CD14-positive monocyte (primary cell): ENCODE data around the gene PDE4DIP. TPM values are rescaled to one million over a fixed set of nuclear protein-coding genes. Genes with fewer than 3 reads are reported as not detected.
"Not testable (repeated sequence)": the region's sequence is repeated elsewhere in the genome, so short reads cannot be mapped to it uniquely, and the experiment has no call there.

ENCODE experiments used
- DNase-seq, 3 donors: peaks; one replicate each; pipeline ENCODE4 v3.0.0-alpha.2; 2011 to 2022
- H2AFZ ChIP-seq: 2 replicates; pipeline ENCODE4 v1.6.0; 2012; ENCODE audit warnings: mild to moderate bottlenecking, low read depth, low read length, inconsistent platforms; ENCODE audit not compliant: insufficient read depth, poor library complexity, severe bottlenecking
- H3K27ac ChIP-seq, 2 donors: 1 replicate in 1 of 2; 2 replicates in 1 of 2; pipeline ENCODE4 v1.5.1; 2012 to 2013; ENCODE audit warnings: low read length in 2 of 2, control low read depth in 1 of 2, inconsistent platforms in 1 of 2, low read depth in 1 of 2, mild to moderate bottlenecking in 1 of 2
- H3K27me3 ChIP-seq, 2 donors: one replicate each; pipeline versions ENCODE4 v1.6.0 to v1.6.1; 2011 to 2013; ENCODE audit warnings: low read length in 2 of 2; ENCODE audit not compliant: control insufficient read depth in 2 of 2, insufficient read depth in 2 of 2
- H3K36me3 ChIP-seq, 2 donors: replicated peaks in 1 of 2; 1 replicate in 1 of 2; 2 replicates in 1 of 2; pipeline versions ENCODE4 v1.5.1 to v1.6.1; 2012 to 2013; ENCODE audit warnings: low read length in 2 of 2, control low read depth in 1 of 2, inconsistent platforms in 1 of 2, mild to moderate bottlenecking in 1 of 2; ENCODE audit not compliant: insufficient read depth in 2 of 2, control insufficient read depth in 1 of 2
- H3K4me1 ChIP-seq, 2 donors: 1 replicate in 1 of 2; 2 replicates in 1 of 2; pipeline versions ENCODE4 v1.5.1 to v1.6.1; 2012 to 2013; ENCODE audit warnings: low read length in 2 of 2, control low read depth in 1 of 2, inconsistent platforms in 1 of 2, mild to moderate bottlenecking in 1 of 2, moderate library complexity in 1 of 2; ENCODE audit not compliant: insufficient read depth in 2 of 2, control insufficient read depth in 1 of 2
- H3K4me2 ChIP-seq: replicated peaks from 2 replicates; pipeline ENCODE3; 2012; ENCODE audit warnings: low read length, moderate library complexity, mild to moderate bottlenecking; ENCODE audit not compliant: poor library complexity, severe bottlenecking; ENCODE audit errors: extremely low read depth
- H3K4me3 ChIP-seq, 3 experiments: fragments of 200-600 bp in 1 of 3; sonication (generic) in 1 of 3; replicated peaks in 1 of 3; 1 replicate in 2 of 3; 2 replicates in 1 of 3; pipeline ENCODE4 v1.5.1; 2011 to 2013; ENCODE audit warnings: low read length in 3 of 3, mild to moderate bottlenecking in 3 of 3, control low read depth in 2 of 3, low read depth in 2 of 3, inconsistent platforms in 1 of 3, moderate library complexity in 1 of 3
- H3K79me2 ChIP-seq: 2 replicates; pipeline ENCODE4 v1.6.0; 2012; ENCODE audit warnings: mild to moderate bottlenecking, control low read depth, inconsistent platforms, low read length, moderate library complexity; ENCODE audit not compliant: insufficient read depth
- H3K9ac ChIP-seq: 2 replicates; pipeline ENCODE4 v1.6.0; 2017; ENCODE audit warnings: low read length, mild to moderate bottlenecking; ENCODE audit not compliant: insufficient read depth, poor library complexity, severe bottlenecking
- H3K9me3 ChIP-seq, 2 donors: replicated peaks in 1 of 2; 1 replicate in 1 of 2; 2 replicates in 1 of 2; pipeline versions ENCODE4 v1.5.1 to v1.6.1; 2012 to 2013; ENCODE audit warnings: low read length in 2 of 2, control low read depth in 1 of 2; ENCODE audit not compliant: control insufficient read depth in 1 of 2, insufficient read depth in 1 of 2
- H4K20me1 ChIP-seq: 2 replicates; pipeline ENCODE4 v1.6.0; 2012; ENCODE audit warnings: mild to moderate bottlenecking, low read length, control low read depth, moderate library complexity; ENCODE audit not compliant: insufficient read depth
- H3K27ac Mint-ChIP-seq, 7 donors: one replicate each; pipeline ENCODE4 v1.8.0; 2020; ENCODE audit warnings: mild to moderate bottlenecking in 7 of 7, mixed read lengths in 7 of 7, moderate library complexity in 6 of 7, inconsistent platforms in 2 of 7
- H3K27me3 Mint-ChIP-seq, 3 donors: one replicate each; pipeline ENCODE4 v1.8.0; 2021 to 2022; ENCODE audit warnings: low read depth in 3 of 3, mild to moderate bottlenecking in 3 of 3, mixed read lengths in 3 of 3, moderate library complexity in 3 of 3, inconsistent platforms in 1 of 3
- H3K36me3 Mint-ChIP-seq, 2 donors: one replicate each; pipeline ENCODE4 v1.8.0; 2020; ENCODE audit warnings: mixed read lengths in 2 of 2, inconsistent platforms in 1 of 2, mild to moderate bottlenecking in 1 of 2
- H3K4me1 Mint-ChIP-seq: one replicate; pipeline ENCODE4 v1.8.0; 2020; ENCODE audit warnings: mild to moderate bottlenecking, mixed read lengths
- H3K4me3 Mint-ChIP-seq, 2 donors: one replicate each; pipeline ENCODE4 v1.8.0; 2020; ENCODE audit warnings: mild to moderate bottlenecking in 2 of 2, mixed read lengths in 2 of 2, moderate library complexity in 1 of 2
- H3K9me3 Mint-ChIP-seq, 7 donors: one replicate each; pipeline ENCODE4 v1.8.0; 2020 to 2022; ENCODE audit warnings: mixed read lengths in 7 of 7, mild to moderate bottlenecking in 6 of 7, moderate library complexity in 6 of 7, inconsistent platforms in 2 of 7
- WGBS: methylation state at CpG from one replicate; pipeline ENCODE4 v1.1.5; 2013; ENCODE audit warnings: missing lambda C conversion rate; ENCODE audit not compliant: insufficient coverage; 5-methylcytosine and 5-hydroxymethylcytosine counted together
- intact Hi-C, 2 donors: fragments of 100-400 bp; cut with micrococcal nuclease; formaldehyde crosslinking; loops; one replicate each; pipeline versions ENCODE4 v1.15.0 to v1.15.1; 2023
- polyA plus RNA-seq, 3 donors: library from polyadenylated mRNA; depleted of rRNA in 1 of 3; unstranded in 2 of 3; stranded (reverse) in 1 of 3; fragments of 300-500 nt in 2 of 3; fragments of >200 nt in 1 of 3; fragmentation: Illumina TruSeq in 2 of 3; gene quantifications; 1 replicate in 2 of 3; 2 replicates in 1 of 3; pipeline ENCODE4 v1.2.3, GENCODE V29; 2012 to 2021

The PDE4DIP gene
- polyA plus RNA-seq, 3 donors = 11.6 to 22.5 (median 14.6) TPM

DNA sequence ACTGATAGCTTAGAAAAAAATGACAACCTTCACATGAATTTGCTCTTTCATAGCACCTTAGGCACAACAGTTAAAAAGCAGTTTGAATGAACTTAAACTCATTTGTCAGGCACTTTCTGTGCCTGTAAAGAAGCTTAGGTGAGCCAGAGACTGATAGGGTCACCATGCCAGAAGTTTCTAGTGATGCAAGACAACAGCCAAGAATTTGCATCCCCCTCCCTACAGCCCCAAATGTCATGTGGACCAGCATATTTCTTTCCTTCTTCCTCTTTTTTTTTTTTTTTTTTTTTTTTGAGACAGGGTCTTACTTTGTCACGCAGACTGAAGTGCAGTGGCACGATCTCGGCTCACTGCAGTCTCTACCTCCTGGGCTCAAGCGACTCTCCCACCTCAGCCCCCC lies 169.3 kb downstream of the PDE4DIP start:
- H3K4me3 Mint-ChIP-seq, H4K20me1 ChIP-seq, H2AFZ ChIP-seq, H3K4me2 ChIP-seq, H3K79me2 ChIP-seq, H3K4me1 ChIP-seq, H3K27ac Mint-ChIP-seq, intact Hi-C loops, H3K9me3 Mint-ChIP-seq, H3K27me3 ChIP-seq, H3K9ac ChIP-seq, H3K36me3 Mint-ChIP-seq, H3K4me1 Mint-ChIP-seq, H3K27me3 Mint-ChIP-seq, DNase-seq, H3K36me3 ChIP-seq, H3K4me3 ChIP-seq, H3K9me3 ChIP-seq, H3K27ac ChIP-seq: not testable (repeated sequence)
- WGBS = no CpG with 5 or more reads among the region's 4 CpGs

DNA sequence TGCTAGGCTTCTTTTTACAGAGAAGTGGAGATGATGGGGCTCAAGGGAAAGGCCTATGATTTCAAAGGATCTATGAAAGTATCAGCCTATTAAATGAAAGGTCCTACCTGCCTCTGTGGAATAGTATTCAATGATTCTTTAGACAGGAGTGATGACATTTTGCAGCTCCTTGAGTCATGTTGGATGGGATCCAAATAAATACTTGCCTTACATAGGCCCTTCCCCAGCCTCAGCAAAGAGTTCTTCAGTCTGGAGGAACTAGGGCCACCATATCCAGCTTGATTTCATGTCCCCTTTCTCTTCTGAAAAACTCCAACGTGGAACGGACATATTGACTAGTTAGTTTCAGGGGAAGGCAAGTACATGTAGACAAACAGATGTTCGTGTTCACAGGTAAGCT lies 171.3 kb downstream of the PDE4DIP start:
- H3K27me3 Mint-ChIP-seq, H3K36me3 ChIP-seq, H3K9me3 Mint-ChIP-seq, H3K9ac ChIP-seq, H3K4me1 ChIP-seq, H3K36me3 Mint-ChIP-seq, H3K27ac Mint-ChIP-seq, intact Hi-C loops, H3K4me2 ChIP-seq, DNase-seq, H3K4me1 Mint-ChIP-seq, H3K4me3 Mint-ChIP-seq, H2AFZ ChIP-seq, H3K27me3 ChIP-seq, H3K4me3 ChIP-seq, H4K20me1 ChIP-seq, H3K79me2 ChIP-seq, H3K9me3 ChIP-seq, H3K27ac ChIP-seq: not testable (repeated sequence)
- no CpG with 5 or more reads among the region's 3 CpGs for WGBS

DNA sequence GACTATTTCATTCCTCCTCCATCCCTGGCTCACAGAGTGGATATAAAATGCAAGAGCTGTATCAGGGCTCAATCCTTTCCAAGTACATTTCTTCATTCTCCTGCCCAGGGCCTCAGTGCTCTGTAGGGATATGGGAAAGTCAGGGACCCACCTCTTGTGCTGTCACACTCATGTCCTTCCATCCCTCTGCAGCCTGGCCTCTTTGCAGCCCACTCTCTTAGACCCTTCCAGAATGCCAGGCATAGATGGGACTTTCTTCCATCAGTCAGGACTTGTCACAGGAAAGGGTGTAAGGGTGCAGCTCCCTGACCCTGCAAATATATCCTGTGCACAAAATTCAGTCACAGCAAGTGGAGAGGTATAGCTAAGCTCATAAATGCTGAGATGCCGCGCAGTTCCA lies 172.4 kb downstream of the PDE4DIP start:
- WGBS = no CpG with 5 or more reads among the region's 2 CpGs
- H3K4me1 Mint-ChIP-seq, H3K4me2 ChIP-seq, H3K27me3 Mint-ChIP-seq, H4K20me1 ChIP-seq, H3K9ac ChIP-seq, H3K9me3 ChIP-seq, H3K36me3 Mint-ChIP-seq, H3K4me3 ChIP-seq, H3K27me3 ChIP-seq, H3K79me2 ChIP-seq, H3K9me3 Mint-ChIP-seq, H3K27ac Mint-ChIP-seq, H2AFZ ChIP-seq, H3K27ac ChIP-seq, intact Hi-C loops, H3K4me3 Mint-ChIP-seq, H3K4me1 ChIP-seq, DNase-seq, H3K36me3 ChIP-seq: not testable (repeated sequence)

DNA sequence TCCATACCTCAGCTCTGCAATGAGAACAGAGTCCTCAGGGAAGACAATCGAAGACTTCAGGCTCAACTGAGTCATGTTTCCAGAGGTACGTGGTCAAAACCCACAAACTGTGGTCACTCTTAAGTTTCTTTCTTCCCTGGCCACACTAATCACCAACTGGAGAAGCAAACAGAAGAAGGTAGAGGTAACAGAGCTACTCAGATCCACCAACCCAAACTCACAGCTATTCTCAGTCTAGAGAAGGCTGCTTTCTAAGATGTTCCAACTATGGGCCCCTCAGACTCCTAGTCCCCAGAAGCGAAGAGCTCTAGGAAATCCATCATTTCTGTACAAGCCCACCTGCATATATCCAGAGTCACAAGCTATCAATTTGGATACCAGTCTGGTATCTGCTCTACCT lies 174.3 kb downstream of the PDE4DIP start:
- H3K27ac Mint-ChIP-seq, H2AFZ ChIP-seq, H3K36me3 Mint-ChIP-seq: not testable (repeated sequence)

More for the DNA sequence above, 174.3 kb downstream of the PDE4DIP start:
- H3K36me3 ChIP-seq, H3K9me3 Mint-ChIP-seq, H3K4me1 Mint-ChIP-seq, H3K79me2 ChIP-seq, intact Hi-C loops, H3K27ac ChIP-seq, H3K9ac ChIP-seq, H3K4me1 ChIP-seq, H3K9me3 ChIP-seq, H3K4me3 ChIP-seq, H4K20me1 ChIP-seq, H3K27me3 ChIP-seq, DNase-seq, H3K4me3 Mint-ChIP-seq, H3K4me2 ChIP-seq, H3K27me3 Mint-ChIP-seq: not testable (repeated sequence)
- no CpG with 5 or more reads among the region's 3 CpGs for WGBS
